ENCODE measurements around the gene C8A.

The C8A gene

GRCh38 chr1:56854521-56855099, at the start of gene C8A:
C8A (plus strand) TSS chr1:56854797; CDS start chr1:56854902, 105 bp downstream.
- no peak for DNase-seq (ENCODE audit: low read depth)

- DNase-seq (ENCODE audit: low read depth): no peak
Observed at GRCh38 chr1:56806804-56807203, 47.8 kb upstream of the C8A start.

DNA sequence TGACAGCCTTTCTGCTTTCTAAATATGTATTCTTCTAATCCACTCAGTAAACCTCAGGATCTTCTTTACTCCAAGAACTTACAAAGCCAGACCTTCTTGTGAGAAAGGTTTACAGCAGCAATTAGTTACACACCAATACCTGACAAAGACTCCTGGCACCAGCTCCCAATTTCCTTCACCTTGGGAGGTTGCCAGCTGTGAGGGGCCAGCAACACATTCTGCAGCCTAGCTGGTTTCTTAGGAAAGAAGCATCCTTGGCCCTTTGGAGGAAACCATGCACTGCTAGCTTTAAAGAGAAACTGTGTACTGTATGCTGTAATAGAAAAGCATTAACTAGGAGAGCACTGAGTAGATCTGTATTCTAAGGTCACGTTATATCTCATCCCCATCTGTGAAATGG, 46.2 kb upstream of the C8A start:
- DNase-seq (ENCODE audit: low read depth): no peak

GRCh38 chr1:56811331-56811730, 43.3 kb upstream of the C8A start:
- no peak for DNase-seq (ENCODE audit: low read depth)

- no peak for DNase-seq (ENCODE audit: low read depth)
Observed at GRCh38 chr1:56814205-56814604, 40.4 kb upstream of the C8A start.

DNA sequence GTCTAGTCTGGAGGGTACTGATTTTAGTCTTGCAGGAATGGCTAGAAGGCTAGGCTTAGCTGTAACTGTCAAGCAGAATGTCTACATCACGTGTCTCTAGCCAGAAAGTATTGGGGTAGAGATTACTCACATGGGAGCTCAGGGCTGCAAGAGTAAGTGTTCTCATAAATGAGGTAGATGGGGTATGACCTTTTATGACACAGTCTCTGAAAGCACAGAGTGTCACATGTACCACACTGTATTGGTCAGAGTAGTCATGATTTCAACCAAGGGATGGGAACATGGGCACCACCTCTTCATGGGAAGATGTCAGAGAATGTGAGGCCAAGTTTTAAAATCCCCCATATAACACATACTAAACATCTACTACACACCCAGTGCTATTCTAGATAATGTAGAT, 38.3 kb upstream of the C8A start:
- no peak for DNase-seq (ENCODE audit: low read depth)

DNA sequence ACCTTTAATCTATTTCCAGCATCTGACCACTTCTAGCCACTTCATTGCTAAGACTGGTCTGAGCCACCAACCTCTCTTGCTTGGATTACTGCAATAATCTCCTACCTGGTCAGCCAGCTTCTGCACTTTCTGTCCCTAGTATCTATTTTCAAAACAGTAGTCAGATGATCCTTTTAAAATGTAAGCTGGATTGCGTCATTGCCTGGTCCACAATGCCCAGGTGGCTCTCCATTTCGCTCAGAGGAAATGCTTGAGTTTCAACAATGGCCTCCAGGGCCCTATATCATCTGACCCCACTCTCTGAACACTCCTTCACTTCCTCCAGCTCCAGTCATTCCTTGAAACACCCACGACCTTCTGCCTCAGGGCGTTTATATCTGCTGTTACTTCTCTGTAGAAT, 37.7 kb upstream of the C8A start:
- DNase-seq (ENCODE audit: low read depth): no peak

- no peak for DNase-seq (ENCODE audit: low read depth)
Observed at GRCh38 chr1:56817716-56818463, 36.7 kb upstream of the C8A start.

DNA sequence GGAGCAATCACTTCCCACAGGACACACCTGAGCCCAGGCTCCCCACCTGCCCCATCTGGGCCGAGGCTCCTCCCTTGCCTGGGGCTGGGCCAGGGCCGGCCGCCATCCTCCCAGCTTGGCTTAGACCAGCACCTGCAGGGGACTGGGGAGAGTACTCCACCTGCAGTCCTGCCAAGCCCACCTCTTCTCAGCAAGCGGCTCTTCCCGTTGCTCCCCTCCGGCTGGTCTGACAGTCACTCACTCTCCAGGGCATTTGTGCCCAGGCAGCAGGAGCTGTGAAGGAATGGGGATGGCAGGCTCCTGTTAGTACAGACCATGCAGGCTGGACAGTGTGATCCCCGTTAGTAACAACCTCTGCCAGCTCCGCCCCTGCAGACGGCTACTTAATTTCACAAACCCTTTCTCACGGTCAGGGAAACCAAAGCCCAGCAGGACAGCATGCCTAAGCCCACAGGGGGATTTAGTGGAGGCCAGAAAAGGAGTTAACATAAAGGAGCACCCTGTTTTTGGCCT, 35.2 kb upstream of the C8A start, which contains the start of gene FYB2:
TSS of gene FYB2 (minus strand) at position 18 of the 513 bp plus-strand sequence. CDS start 114 bp downstream, outside the sequence.
- DNase-seq (ENCODE audit: low read depth): no peak

DNA sequence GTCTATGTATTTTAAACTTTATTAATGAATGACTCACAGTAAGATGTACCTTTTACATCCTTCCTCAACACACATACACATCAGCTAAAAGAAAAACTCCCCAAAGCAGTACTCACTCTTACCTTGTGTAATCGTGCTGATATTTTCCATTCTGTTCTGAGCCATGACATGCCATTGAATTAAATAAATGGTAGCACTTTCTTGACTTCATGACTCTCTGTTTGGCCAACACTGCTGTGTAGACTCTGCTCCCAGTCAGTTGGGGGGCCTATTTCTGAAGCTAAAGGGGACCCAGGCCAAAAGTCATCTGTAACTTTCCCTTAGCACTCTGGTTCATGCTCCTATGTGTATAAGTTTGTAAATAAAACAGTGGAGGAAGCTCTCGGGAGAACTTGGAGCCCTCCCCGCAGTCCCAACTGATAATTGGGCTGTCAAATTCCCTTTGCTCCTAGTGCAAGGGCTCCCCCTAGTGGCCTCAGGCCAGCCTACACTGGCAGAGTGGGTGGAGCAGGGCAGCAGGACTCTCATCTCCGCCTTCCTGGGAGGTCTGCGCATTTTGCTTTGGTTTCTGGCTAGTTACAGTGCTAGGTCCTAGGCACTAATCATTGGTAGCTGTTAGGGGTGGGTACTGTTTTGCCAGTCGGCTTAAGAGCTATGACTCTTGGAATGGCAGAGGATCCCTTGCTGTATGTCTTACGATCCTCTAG, 33.7 kb upstream of the C8A start:
- peak; percentile 56 for DNase-seq (ENCODE audit: low read depth)

DNA sequence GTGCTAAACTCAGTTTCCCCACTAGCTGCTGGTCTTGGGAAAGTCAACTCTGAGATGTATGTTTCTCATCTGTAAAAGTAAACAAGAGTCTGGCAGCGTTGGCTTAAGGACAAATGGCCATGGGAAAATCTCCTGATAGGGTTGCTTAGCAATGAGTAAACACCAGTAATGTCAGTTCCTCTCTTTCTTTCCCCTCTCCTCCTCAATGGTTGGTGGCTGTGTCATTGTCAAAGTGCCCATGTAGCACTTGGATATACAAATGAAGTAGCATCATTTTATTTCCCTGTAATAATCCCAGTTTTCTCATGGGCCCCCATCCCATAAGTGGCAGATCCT, 33.2 kb upstream of the C8A start:
- no peak for DNase-seq (ENCODE audit: low read depth)

DNA sequence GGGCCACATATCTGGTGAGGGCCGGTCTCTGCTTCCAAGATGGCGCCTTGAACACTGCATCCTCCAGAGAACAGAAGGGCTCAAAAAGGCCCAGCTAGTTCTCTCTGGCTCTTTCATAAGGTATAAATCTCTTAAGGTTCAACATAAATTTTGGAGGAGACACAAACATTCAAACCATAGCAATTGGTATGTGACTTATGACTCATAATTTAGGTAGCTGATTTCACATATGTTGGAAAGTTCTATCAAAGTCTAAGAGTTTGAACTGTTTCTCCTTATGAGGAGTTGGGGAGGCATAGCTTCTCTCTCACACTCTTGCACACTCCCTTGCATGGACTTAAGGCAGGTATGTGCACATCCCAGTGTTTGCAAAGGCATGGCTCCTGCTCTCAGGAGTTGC, 30.3 kb upstream of the C8A start:
- no peak for DNase-seq (ENCODE audit: low read depth)

DNA sequence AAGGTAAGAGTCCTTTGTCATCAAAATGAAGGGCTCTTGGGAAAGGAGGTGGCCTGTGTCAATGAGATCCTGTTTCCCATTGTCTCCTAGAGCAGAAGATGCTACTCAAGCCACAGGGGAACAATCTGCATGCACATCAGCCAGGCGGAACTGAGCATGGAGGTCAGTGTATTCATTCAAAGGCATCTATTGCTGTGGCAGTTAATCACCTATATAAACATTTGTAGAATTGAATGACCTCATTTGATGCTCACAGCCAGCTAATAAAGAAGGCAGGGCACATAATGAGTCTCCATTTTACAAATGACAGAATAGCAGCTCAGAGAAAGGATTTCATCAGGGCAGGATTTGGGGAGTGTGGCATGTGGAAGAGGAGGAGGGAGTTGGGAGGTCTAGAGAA, 29.7 kb upstream of the C8A start:
- no peak for DNase-seq (ENCODE audit: low read depth)

DNA sequence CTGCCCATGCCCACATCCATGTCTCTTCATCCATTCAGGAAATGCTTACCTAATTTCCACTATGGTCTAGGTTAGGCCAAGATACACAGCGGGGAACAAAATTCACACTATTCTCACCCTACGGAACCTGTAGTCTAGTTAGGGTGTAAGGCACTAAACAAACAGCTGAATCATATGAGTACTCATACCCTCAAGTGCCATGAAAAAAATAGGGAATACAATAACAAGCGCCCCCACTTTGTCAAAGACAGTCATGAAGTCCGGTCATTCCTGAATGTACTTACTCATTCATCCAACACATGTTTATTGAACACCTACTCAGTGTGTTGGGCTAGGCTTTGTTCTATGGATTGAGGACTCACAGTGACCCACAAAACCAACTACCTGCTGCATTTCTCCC, 29.2 kb upstream of the C8A start:
- DNase-seq (ENCODE audit: low read depth): no peak

GRCh38 chr1:56827711-56828110, 26.9 kb upstream of the C8A start:
- DNase-seq (ENCODE audit: low read depth): no peak

DNA sequence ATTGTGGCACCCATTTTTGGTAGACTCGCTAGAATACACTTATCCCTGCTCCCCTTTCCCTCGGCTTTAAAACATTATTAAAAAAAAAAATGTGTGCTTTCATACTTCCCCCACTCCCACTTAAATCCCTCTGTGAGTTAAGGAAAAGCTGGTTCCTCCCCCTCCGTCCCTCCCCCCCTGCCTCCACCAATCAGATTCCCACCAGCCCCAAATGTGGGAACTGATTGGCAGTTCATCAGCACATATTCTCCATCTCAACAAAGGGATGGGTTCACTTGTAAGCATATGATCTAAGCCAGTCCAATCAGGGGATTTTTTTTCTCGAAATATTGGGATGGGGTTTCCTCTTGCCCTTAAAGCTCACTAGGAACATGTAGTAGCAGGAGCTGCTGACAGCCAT, 24.5 kb upstream of the C8A start:
- DNase-seq (ENCODE audit: low read depth): no peak

GRCh38 chr1:56831871-56832693, 22.5 kb upstream of the C8A start:
- DNase-seq (ENCODE audit: low read depth): peak; percentile 61

GRCh38 chr1:56833088-56833487, 21.5 kb upstream of the C8A start:
- no peak for DNase-seq (ENCODE audit: low read depth)

DNA sequence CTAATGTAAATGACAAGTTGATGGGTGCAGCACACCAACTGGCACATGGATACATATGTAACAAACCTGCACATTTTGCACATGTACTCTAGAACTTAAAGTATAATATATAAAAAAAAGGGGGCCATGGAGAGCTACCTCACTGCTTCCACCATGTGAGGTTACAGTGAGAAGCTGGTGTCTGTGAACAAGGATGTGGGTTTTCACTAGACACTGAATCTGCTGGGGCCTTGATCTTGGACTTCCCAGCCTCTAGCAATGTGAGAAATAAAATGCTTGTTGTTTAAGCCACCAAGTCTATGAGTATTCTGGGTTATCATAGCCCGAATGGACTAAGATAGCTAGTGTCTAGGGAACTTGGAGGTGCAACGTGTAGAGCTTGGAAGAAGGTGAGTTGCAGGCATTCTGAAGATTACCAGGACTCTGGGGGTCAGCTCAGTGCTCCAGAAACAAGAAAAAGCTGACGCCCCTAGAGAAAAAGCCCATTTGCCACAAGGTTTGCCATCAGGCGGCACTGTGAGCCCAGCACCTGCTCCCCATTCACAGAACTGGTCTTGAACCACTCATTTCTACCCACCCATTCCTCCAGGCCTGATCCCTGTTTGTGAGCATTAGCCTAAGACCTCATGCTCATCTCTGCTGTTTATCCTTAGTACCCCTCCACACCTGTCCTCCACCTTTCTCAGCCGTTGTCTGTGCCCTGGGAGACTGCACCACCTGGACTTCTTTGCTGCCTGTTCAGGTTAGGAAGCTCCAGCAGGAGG, 20.3 kb upstream of the C8A start:
- no peak for DNase-seq (ENCODE audit: low read depth)

- no peak for DNase-seq (ENCODE audit: low read depth)
Observed at GRCh38 chr1:56835657-56836056, 18.9 kb upstream of the C8A start.

DNA sequence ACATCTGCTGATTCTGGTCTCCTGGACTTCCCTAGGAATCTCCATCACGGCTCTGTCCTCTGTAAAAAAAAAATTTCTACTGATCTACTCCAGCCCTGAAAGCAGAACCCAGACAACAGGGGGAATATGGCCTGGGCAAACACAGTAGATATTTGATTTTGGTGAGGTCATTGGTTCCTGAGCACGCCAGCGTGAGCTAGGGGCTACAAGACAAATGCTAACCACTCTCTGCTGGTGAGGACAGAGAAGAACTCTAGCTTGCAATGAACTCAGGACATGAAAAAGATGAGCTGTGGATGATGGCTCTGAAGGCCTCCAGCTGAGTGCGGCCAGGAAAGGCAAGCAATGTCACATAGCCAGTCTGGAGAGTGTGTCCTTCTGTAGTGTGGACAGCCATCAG, 18.2 kb upstream of the C8A start:
- DNase-seq (ENCODE audit: low read depth): no peak

All from HS-27A (cell line).